ENCODE results near the gene MECP2. TPM values are rescaled to one million over a fixed set of nuclear protein-coding genes. Genes with fewer than 3 reads are reported as not detected.

The MECP2 gene
- total and polyA plus RNA-seq, 8 donors: 10.7 to 47.9 (median 18.4) TPM

GRCh38 chrX:154048398-154048797, 49.1 kb downstream of the MECP2 start:
- TF ChIP-seq POLR2AphosphoS5 (IDR thresholded peaks at IDR 0.05): no peak
- no peak for TF ChIP-seq EP300 (IDR thresholded peaks at IDR 0.05)
- TF ChIP-seq CTCF (IDR thresholded peaks at IDR 0.05): no peak
- TF ChIP-seq POLR2A (IDR thresholded peaks at IDR 0.05): no peak
- Histone ChIP-seq H3K4me1 (peaks cover 36 to 84% (median 58%) of the 10 kb centered on the region in 4 donors), H3K36me3 (peaks cover 0 to 8% (median 0%) of the 10 kb centered on the region in 4 donors), H3K27me3 (no peaks in the 10 kb centered on the region), H3K9me3 (no peaks in the 10 kb centered on the region), H3K27ac (no peak overlapping the region), H3K4me3 (no peak overlapping the region)
- 85 to 90% (median 89%) methylated on average over 10 to 11 of the region's 11 CpGs for WGBS, 5 donors
- no peak for DNase-seq
- intact Hi-C loops (cut with DNase I; ENCODE audit: low total_unique reads): no loop called here

DNA sequence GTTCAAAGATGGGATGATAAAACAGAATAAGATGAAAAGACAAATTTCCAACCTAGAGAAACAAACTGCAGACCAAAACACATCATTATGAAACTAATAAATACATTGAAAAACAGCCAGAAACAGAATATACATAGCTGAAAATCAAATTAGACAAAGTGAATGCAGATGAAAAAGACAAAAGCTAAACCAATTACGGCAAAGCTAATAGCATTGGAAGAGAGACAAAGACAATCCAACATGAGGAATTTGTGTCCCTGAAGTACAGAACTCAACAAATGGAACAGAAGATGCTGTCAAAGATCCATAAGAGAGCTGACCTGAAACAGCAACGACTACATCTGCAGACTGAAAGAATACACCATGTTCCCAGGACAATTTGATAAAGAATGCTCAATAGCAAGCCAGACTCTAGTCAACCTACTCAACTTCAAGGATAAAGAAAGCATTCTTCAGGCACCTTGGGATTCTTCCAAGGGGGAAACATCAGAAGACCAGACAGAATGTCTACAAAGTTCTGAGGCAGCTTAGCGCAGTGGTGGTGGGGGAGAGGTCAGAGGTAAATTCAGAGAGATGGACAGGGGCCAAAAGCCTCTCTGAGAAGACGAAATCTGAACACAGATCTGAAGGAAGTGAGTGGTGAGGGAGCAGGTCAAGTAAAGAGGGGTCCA, 50.4 kb downstream of the MECP2 start:
- no peak overlapping the region for H3K4me3 ChIP-seq
- peaks cover 0 to 8% (median 0%) of the 10 kb centered on the region in 4 donors for H3K36me3 ChIP-seq
- H3K4me1 ChIP-seq: peaks cover 36 to 93% (median 65%) of the 10 kb centered on the region in 4 donors
- intact Hi-C loops (cut with DNase I; ENCODE audit: low total_unique reads): no loop called here
- H3K9me3 ChIP-seq: no peaks in the 10 kb centered on the region
- WGBS, 5 donors: 40 to 62% (median 48%) methylated on average over 4 of the region's 4 CpGs
- H3K27ac ChIP-seq: peak overlapping the region in 4 of 5 donors; percentile 3 to 71 (median 22)
- no peak for TF ChIP-seq CTCF (IDR thresholded peaks at IDR 0.05)
- no peak for TF ChIP-seq EP300 (IDR thresholded peaks at IDR 0.05)
- TF ChIP-seq POLR2AphosphoS5 (IDR thresholded peaks at IDR 0.05): no peak
- no peak for TF ChIP-seq POLR2A (IDR thresholded peaks at IDR 0.05)
- no peaks in the 10 kb centered on the region for H3K27me3 ChIP-seq
- DNase-seq: no peak

DNA sequence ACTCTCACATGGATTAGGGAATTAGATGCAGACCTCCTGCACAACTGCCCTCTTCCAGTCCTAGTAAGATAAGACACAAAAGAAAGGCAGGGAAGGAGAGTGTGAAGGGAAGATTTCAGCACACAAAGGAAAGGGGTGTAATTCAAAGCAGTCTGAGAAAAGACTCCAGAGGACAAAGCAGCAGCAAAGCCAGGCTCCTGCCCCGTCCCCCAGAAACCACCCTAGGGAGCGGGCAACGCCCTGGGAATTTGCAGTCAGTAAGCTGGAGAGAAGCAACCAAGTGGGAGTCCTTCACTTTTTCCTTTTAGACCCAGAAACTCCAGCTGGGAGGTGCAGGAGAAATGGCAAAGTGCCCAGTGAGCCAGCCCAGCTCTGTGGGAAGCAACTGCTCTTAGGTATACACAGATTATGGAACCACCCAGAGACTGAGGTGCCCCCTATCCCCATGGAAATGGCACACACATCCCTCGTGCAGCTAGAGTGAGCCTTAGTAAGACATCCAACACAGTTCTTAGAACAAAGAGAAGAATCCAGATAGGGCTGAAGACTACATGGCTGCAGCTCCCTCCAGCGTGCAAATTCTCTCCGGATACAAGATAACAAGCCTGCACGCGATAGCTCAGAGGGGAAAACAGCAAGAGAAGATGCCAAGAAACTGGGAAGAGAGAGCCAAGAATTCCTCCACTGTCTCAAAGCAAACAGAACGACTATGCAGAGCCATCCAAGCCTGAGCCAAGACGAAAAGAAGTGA, 51.3 kb downstream of the MECP2 start:
- Histone ChIP-seq H3K4me1 (peaks cover 32 to 95% (median 63%) of the 10 kb centered on the region in 4 donors), H3K9me3 (no peaks in the 10 kb centered on the region), H3K4me3 (no peak overlapping the region), H3K36me3 (peaks cover 0 to 8% (median 0%) of the 10 kb centered on the region in 4 donors), H3K27me3 (no peaks in the 10 kb centered on the region), H3K27ac (peak overlapping the region in 4 of 5 donors; percentile 15 to 71 (median 42))
- WGBS, 5 donors: 16 to 45% (median 24%) methylated on average over 10 of the region's 10 CpGs
- peak in 1 of 2 donors; percentile 82 for DNase-seq
- intact Hi-C loops (cut with DNase I; ENCODE audit: low total_unique reads): no loop called here
- TF ChIP-seq EP300 (IDR thresholded peaks at IDR 0.05) (no peak), CTCF (IDR thresholded peaks at IDR 0.05) (no peak), POLR2A (IDR thresholded peaks at IDR 0.05) (no peak), POLR2AphosphoS5 (IDR thresholded peaks at IDR 0.05) (no peak)

DNA sequence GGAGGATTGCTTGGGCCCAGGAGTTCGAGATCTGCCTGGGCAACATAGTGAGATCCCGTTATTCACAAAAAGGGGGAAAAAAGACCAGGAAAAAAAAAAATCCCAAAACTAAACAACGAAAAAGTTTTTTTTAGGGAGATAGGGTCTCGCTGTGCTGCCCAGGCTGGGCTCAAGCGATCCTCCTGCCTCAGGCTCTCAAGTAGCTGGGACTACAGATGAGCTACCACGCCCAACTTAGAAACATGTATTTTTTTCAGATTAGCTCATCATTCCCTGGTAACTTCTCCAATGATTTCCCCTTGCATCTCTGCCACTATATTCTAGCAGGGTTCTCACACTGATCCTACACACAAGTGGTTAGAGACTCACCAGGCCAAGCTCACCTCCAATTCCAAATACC, 53.4 kb downstream of the MECP2 start:
- H3K36me3 ChIP-seq: peaks cover 0 to 8% (median under 1%) of the 10 kb centered on the region in 4 donors
- H3K27me3 ChIP-seq: no peaks in the 10 kb centered on the region
- H3K27ac ChIP-seq: peak overlapping the region in 2 of 5 donors; percentile 55 to 71
- H3K4me1 ChIP-seq: peaks cover 12 to 87% (median 51%) of the 10 kb centered on the region in 4 donors
- no peaks in the 10 kb centered on the region for H3K9me3 ChIP-seq
- H3K4me3 ChIP-seq: no peak overlapping the region
- TF ChIP-seq CTCF (IDR thresholded peaks at IDR 0.05) (no peak), POLR2A (IDR thresholded peaks at IDR 0.05) (no peak), POLR2AphosphoS5 (IDR thresholded peaks at IDR 0.05) (no peak), EP300 (IDR thresholded peaks at IDR 0.05) (no peak)
- intact Hi-C loops (cut with DNase I; ENCODE audit: low total_unique reads): no loop called here
- DNase-seq: no peak
- WGBS, 5 donors: 77 to 96% (median 89%) methylated on average over 6 of the region's 6 CpGs
